Gastroesophageal sphincter (tissue), 3 donors: ENCODE measurements around the gene EPHA2.

Source experiments
- EP300 ChIP-seq: sonication (generic); formaldehyde crosslinking; IDR thresholded peaks from one replicate; pipeline ENCODE4 v1.6.1; 2017; ENCODE audit warnings: antibody characterized with exemption, mild to moderate bottlenecking
- POLR2A ChIP-seq, 2 donors: fragments of 450-650 bp; IDR thresholded peaks; one replicate each; pipeline ENCODE4 v1.6.1; 2017; ENCODE audit warnings: antibody characterized with exemption in 2 of 2, mild to moderate bottlenecking in 2 of 2, moderate library complexity in 1 of 2
- TF ChIP-seq, protein P1 (sequence below), 4 experiments: fragments of 200-600 bp in 2 of 4; fragments of 450-650 bp in 2 of 4; sonication (generic) in 1 of 4; IDR thresholded peaks; one replicate each; pipeline ENCODE4 v1.5.1; 2017 to 2019; ENCODE audit warnings: antibody characterized with exemption in 4 of 4, mild to moderate bottlenecking in 2 of 4, moderate library complexity in 2 of 4

DNA sequence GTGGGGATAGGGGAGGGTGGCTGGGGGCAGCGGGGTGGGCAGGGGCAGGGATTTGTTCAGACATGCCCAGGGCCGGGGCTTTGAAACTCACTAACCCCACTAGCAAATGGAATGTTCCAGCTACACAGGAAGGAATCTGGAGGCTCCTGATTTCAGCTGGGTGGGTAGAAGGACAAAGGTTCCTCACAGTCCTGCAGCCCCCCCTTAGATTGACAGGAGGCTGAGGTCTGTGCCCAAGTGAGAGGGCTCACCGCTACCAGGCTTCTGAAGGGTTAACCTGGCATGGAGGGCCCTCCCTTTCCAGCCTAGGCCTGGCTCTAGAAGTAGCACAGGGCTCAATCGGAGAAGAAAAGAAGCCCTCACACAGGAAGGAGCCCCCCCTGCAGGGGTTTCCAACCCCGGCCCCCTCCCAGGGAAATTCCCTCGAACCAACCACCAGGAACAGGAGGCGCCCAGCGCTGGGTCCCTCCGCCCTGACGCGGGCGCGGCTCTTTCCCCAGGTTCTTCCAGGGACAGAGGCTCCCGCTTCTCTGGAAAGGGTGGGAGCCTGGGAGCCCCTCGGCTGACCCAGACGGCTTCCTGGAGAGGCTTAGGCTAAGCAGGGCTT lies 3.3 kb downstream of the EPHA2 start:
- TF ChIP-seq POLR2A (IDR thresholded peaks at IDR 0.05) = no peak
- TF ChIP-seq, protein P1, sequence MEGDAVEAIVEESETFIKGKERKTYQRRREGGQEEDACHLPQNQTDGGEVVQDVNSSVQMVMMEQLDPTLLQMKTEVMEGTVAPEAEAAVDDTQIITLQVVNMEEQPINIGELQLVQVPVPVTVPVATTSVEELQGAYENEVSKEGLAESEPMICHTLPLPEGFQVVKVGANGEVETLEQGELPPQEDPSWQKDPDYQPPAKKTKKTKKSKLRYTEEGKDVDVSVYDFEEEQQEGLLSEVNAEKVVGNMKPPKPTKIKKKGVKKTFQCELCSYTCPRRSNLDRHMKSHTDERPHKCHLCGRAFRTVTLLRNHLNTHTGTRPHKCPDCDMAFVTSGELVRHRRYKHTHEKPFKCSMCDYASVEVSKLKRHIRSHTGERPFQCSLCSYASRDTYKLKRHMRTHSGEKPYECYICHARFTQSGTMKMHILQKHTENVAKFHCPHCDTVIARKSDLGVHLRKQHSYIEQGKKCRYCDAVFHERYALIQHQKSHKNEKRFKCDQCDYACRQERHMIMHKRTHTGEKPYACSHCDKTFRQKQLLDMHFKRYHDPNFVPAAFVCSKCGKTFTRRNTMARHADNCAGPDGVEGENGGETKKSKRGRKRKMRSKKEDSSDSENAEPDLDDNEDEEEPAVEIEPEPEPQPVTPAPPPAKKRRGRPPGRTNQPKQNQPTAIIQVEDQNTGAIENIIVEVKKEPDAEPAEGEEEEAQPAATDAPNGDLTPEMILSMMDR (IDR thresholded peaks at IDR 0.05) = no peak
- TF ChIP-seq EP300 = no peak
